PFSK-1 (cell line): ENCODE measurements around the gene ATG16L1.

Experiments used
- FOXP2 ChIP-seq: optimal IDR thresholded peaks from 2 replicates; pipeline ENCODE3; 2011; ENCODE audit warnings: borderline replicate concordance, control low read depth, inconsistent platforms; ENCODE audit not compliant: insufficient read depth; ENCODE audit errors: extremely low read length, extremely low read depth
- POLR2AphosphoS5 ChIP-seq: IDR thresholded peaks from 2 replicates; pipeline ENCODE4 v1.6.1; 2012; ENCODE audit warnings: low read depth, mild to moderate bottlenecking, control low read depth, low read length, moderate library complexity
- REST ChIP-seq, 2 experiments: IDR thresholded peaks; 2 replicates each; pipeline versions ENCODE4 v1.6.1 to v1.8.0; 2011 to 2012; ENCODE audit warnings: low read depth in 2 of 2, low read length in 2 of 2, control low read depth in 1 of 2, inconsistent platforms in 1 of 2, mild to moderate bottlenecking in 1 of 2, moderate library complexity in 1 of 2; ENCODE audit not compliant: insufficient read depth in 1 of 2
- SIN3A ChIP-seq: IDR thresholded peaks from 2 replicates; pipeline ENCODE4 v1.6.1; 2012; ENCODE audit warnings: mild to moderate bottlenecking, low read length, moderate library complexity, borderline replicate concordance; ENCODE audit not compliant: insufficient read depth
- TAF1 ChIP-seq: IDR thresholded peaks from 2 replicates; pipeline ENCODE4 v1.6.1; 2012; ENCODE audit warnings: low read length, control low read depth, borderline replicate concordance; ENCODE audit not compliant: insufficient read depth

GRCh38 chr2:233227346-233227978 is 24.0 kb upstream of the ATG16L1 start:
- TF ChIP-seq POLR2AphosphoS5 (no peak), SIN3A (no peak), FOXP2 (no peak), REST (IDR thresholded peaks at IDR 0.05; ENCODE audit: insufficient read depth in 1 of 2, low read depth in 2 of 2, low read length in 2 of 2) (no peak), TAF1 (no peak)
